ENCODE measurements around the gene BCR.

BCR gene

DNA sequence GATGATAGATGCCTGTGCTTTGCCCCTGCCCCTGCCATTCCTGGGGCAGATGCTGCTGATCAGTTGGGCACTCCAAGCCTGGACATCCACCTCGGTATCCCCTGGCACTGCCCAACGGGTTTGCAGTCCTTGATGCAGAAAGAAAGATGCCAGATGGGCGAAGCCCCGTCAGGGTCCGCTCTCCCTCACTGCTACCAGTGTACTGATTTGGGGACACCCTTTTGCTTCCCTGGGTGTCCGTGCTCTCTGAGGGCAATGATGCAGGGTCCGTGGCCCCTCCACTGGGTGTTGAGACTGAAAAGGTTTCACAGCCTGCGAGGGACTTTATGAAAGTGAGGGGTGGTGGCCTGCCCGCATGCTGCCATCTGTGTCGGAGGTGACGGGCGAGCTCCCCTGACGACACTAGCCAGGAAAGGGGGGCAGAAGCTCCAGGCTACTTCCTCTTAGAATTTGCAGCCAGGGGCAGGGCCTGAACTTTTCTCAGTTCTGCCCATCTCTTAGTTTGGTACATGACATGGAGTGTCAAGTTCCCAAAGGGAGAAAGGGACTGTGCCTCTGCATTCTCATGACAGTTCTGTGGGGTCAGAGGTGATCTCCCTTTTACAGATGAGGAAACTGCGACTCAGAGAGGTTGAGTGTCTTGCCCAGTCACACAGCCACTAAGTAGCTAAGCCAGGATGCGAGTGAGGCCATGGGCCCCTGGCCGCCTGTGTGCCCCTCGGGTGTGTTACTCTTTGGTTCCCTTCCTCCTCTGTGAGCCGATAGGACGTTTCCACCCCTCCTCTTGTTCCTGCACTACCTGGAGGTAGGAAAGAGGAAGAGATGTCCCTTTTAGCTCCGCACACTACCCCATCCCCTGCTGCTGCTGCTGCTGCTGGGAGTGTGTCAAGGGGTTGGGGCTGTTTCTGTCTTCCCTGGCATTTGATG, 96.6 kb downstream of the BCR start:
- no peak for DNase-seq (ENCODE audit: low read depth in 2 of 2)

DNA sequence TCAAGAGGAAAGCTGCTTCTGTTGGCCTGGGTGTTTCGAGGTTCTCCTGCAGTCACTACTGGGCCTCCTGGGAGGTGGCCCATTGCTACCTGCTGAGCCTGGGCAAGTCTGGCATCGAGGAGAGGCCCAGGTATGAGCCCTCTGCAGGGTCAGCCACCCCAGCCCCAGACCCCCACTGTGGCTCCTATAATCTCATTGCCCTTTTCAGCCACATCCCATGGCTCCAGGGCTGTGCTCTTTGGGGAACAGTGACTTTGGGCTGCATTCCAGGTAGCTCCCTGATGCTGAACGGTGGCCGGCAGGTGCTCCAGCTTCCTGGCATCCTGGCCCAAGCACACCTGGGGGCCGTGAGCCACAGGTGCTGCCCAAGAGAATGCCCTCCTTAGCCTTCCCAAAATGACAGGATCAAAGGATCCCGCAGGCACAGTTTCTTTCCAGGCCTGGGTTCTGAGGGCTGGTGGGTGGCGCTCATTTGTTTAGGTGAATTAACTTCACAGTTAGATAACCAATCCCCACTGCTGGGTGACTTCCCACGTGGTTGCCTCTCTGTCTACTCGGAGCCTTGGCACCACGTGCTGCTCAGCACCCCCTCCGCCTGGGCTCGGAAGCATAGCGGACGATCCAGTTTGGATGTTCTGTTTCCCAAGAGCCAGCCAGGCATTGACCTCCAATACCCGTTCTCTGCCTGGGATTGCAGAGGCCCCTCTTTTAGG, 97.4 kb downstream of the BCR start:
- no peak for DNase-seq (ENCODE audit: low read depth in 2 of 2)

GRCh38 chr22:23278883-23279675, 98.8 kb downstream of the BCR start:
- peak in 1 of 2 donors; percentile 8 for DNase-seq (ENCODE audit: low read depth in 2 of 2)

GRCh38 chr22:23279781-23280180, 99.5 kb downstream of the BCR start:
- no peak for DNase-seq (ENCODE audit: low read depth in 2 of 2)

- no peak for DNase-seq (ENCODE audit: low read depth in 2 of 2)
Measured at GRCh38 chr22:23280356-23281052, 100.2 kb downstream of the BCR start.

GRCh38 chr22:23281053-23281405, 100.7 kb downstream of the BCR start:
- no peak for DNase-seq (ENCODE audit: low read depth in 2 of 2)

DNA sequence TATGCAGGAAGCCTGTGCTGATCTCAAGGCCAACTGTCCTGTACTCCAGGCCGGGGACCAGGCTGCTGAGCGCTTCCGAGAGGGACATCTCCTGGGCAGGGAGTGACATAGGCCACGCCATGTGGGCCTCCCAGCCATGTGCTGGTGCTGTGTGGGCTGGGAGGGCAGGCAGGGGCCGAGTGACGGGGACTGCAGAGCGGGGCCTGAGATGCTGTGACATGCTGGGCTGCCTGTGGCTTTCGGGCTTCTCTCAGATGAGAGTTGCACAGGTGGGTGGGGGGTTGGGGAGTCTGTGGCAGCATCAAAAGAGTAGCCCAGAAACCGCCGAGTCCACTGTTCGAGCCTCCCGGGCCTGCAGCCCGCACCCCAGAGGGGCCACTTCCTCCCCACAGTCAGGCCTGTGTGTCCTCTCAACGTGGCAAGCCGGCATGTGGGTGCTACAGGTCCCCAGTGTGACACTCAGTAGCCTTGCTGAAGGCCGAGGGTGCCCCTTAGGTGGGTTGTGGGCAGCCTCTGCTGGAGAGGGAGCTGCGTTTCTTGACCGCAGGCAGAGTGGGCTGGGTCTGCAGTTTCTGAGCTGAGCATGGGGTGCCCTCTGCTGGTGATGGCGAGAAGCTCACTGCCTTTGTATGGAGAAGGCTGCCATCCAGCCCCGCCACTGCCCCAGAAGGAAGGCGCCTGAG, 101.2 kb downstream of the BCR start:
- peak; percentile 63 to 66 for DNase-seq (ENCODE audit: low read depth in 2 of 2)

- DNase-seq (ENCODE audit: low read depth in 2 of 2), result no peak
Measured at GRCh38 chr22:23282089-23282501, 101.8 kb downstream of the BCR start.

- DNase-seq (ENCODE audit: low read depth in 2 of 2), result no peak
Measured at GRCh38 chr22:23282516-23282915, 102.2 kb downstream of the BCR start.

DNA sequence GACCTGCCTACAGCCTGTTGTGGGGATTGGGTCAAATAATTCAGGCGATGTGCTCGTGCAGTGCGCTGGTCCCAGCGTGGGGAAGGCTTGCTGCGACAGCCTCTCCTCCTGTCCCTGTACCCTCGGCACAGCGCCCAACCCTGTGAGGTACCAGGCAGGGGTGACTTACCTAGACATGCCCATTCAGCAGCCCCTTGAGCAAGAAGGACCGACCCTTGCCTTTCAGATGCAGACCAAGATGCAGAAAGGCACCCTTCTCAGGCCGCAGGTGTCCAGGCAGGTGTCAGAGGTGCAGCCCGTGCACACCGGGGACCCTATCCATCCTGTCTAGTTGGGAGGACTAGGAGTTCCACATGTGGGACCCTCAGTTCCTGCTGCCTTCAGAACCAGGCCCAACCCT, 102.7 kb downstream of the BCR start:
- no peak for DNase-seq (ENCODE audit: low read depth in 2 of 2)

GRCh38 chr22:23283591-23284503, 103.5 kb downstream of the BCR start:
- no peak for DNase-seq (ENCODE audit: low read depth in 2 of 2)

DNA sequence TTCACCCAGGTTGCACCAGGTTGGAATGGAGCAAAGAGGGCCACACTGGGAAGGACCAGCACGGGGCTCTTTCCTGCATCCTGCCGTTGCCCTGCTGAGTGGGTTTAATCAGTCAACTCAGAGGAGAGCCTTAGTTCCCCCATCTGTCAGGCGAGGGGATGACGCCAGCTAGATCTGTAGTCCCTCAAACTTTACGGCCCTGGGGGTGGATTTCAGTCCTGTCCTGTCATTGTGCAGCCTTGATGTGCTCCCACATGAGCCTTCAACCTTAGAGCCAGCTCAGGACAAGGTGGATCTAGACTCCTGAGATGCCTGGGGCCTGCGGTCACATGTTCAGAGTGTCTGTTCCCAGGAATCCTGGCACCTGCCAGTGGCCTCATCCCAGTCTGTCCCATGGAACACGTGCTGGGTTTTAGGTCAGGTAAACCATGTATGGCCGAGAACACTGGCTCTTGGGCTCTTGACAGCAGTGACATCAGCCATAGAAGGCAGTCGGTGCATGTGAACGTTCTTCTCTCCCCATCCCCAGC, 104.3 kb downstream of the BCR start:
- no peak for DNase-seq (ENCODE audit: low read depth in 2 of 2)

GRCh38 chr22:23285236-23285635, 104.9 kb downstream of the BCR start:
- DNase-seq (ENCODE audit: low read depth in 2 of 2), result no peak

DNA sequence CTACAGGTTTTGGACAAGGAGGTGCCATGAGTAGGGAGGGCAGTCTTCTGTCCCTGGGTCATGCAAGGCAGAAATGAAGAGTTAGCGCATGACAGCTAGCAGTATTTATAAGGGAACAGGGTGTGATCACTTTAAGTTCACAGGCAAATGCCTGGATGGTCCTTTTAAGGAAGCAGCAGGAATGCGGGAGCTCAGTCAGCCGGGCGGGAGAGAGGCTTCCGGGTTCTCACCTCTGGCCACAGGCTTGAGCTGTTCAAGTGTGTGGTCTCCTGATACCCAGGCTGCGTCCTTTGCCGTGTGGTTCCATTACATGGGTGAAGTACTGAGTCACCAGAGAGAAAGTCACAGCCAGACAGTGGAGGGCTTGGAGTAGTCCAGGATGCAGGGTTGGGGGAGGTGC, 105.4 kb downstream of the BCR start:
- no peak for DNase-seq (ENCODE audit: low read depth in 2 of 2)

DNA sequence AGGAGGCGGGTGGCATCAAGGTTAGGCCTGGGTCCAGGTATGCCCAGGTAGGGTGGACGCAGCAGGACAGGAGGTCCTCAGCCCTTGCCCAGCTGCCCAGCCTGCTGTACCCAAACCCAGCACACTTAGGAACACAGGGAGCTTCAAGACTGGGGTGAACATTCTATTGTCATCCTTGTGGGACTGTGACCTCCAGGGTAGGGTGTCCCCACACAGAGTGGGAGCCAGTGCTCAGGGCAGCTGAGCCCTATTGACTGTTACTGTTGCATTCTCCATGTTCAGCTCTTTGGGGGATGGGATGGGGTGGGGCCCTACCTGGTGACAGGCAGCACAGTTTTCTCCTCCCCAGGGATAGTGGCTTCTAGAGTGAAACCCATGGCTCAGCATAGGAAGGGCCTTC, 106.0 kb downstream of the BCR start:
- DNase-seq (ENCODE audit: low read depth in 2 of 2), result no peak

GRCh38 chr22:23287136-23288095, 107.1 kb downstream of the BCR start:
- no peak for DNase-seq (ENCODE audit: low read depth in 2 of 2)

DNA sequence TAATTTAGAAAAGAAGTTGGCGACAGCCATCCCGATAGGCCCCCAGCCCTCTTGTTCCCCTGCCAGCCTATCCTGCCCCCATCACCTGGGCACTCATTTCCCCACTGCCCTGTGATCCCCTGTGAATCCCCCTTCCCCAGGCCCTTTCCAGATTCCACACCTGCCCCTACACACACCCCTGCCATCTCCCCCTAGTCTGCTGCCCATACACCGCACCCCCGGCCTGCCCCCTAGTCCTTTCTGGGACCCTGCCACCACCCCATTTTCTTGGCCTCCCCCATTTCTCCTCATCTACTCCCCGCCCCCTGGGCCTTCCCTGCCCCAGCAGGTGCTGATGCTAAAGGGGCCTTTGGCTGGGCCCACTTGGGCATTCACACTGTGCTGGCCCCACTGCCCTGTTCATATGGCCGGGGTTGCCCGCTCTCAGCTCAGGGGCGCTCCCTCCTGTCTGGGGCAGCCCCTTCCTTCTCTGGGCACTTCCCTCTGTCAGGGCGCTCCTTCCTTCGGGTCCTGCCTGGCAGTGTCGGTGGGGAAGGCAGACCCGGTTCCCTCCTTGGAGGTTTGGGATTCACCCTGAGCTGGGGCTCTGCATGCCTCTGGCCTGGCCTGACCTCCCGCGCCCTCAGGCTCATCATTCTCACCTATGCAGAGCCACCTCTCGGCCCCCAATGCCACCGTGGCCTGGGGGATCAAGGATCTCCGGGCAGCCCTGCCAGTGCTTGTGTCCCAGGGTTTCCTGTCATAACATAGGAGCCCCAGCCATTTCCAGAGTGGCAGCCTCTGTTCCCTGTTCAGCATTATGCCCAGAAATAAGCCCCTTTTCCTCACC, 108.2 kb downstream of the BCR start:
- no peak for DNase-seq (ENCODE audit: low read depth in 2 of 2)

DNA sequence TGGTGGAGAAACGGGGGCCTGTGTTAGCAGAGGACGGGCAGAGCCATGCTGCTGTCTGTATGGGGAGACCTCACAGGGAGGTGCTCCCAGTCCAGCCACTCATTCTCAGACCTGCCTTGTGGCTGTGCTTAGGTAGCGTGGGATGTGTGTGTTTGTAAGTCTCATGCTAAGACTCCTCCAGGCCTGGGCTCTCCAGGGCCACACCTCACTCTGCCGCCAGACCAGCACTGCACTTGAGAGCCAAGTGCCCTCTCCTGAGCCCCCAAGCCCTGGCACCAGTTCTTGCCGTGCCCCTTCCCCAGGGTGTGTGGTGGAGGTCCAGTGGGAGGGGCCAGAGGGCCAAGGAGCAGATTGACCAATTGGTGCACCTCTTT, 108.8 kb downstream of the BCR start:
- DNase-seq (ENCODE audit: low read depth in 2 of 2), result no peak

Measured in stimulated activated CD8-positive, alpha-beta memory T cell treated with anti-CD3 and anti-CD28 coated beads, Interleukin-2, amount 100 ng/mL, for 1 hour (primary cell).